ENCODE results near the gene KIAA1549.

DNA sequence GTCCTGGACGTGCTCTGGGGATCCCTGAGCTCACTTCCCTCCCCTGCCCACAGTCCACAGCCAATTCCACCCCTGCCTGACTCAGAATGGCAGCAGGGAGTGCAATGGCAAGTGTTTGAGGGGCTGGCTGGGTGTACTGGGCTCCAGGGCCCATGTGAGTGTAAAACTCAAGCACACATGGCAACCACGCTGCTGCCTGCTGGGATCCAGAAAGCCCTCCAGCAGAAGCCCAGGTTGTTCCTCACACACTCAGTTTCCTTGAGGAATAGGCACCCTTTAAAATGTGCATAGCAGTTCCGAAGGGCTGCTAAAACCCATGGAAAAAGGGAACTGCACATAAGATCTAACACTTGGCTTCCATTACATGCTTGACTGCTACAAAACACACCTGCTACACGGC is 171.8 kb downstream of the KIAA1549 start:
- TF ChIP-seq, protein P1, sequence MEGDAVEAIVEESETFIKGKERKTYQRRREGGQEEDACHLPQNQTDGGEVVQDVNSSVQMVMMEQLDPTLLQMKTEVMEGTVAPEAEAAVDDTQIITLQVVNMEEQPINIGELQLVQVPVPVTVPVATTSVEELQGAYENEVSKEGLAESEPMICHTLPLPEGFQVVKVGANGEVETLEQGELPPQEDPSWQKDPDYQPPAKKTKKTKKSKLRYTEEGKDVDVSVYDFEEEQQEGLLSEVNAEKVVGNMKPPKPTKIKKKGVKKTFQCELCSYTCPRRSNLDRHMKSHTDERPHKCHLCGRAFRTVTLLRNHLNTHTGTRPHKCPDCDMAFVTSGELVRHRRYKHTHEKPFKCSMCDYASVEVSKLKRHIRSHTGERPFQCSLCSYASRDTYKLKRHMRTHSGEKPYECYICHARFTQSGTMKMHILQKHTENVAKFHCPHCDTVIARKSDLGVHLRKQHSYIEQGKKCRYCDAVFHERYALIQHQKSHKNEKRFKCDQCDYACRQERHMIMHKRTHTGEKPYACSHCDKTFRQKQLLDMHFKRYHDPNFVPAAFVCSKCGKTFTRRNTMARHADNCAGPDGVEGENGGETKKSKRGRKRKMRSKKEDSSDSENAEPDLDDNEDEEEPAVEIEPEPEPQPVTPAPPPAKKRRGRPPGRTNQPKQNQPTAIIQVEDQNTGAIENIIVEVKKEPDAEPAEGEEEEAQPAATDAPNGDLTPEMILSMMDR (IDR thresholded peaks at IDR 0.05; ENCODE audit: insufficient read depth, low read length, poor library complexity, severe bottlenecking) = no peak
- no peak for TF ChIP-seq EZH2phosphoT487 (conservative IDR thresholded peaks at IDR 0.05; ENCODE audit: low read length)
